K562 (cell line): ENCODE measurements around the gene CERS3. TPM values are rescaled to one million over a fixed set of nuclear protein-coding genes. Genes with fewer than 3 reads are reported as not detected.

Experiments
- ATAC-seq: fragments of 200-7000 bp; cut with Tn5 transposase; 3 replicates; pipeline ENCODE4 v1.9.1; 2020; ENCODE audit warnings: moderate library complexity
- BruUV-seq: library from RNA; stranded (reverse); fragments of 400-500 nt; replicated peaks from 2 replicates; lab custom pipeline; 2021; lab: Mats Ljungman, UMichigan
- CTCF ChIA-PET: fragments of 300-600 bp; formaldehyde crosslinking; extraction: SDS; loops from one replicate; lab custom pipeline; 2021; ENCODE audit warnings: low intra/inter-chr PET ratio; lab: Yijun Ruan, JAX
- POLR2A ChIA-PET: fragments of 300-600, 350-650 bp; sonication (Branson Sonifier 250); formaldehyde crosslinking; extraction: SDS; loops from one replicate; lab custom pipeline; 2021; ENCODE audit warnings: antibody characterized with exemption, inconsistent platforms; lab: Yijun Ruan, JAX
- DNase-seq, 4 experiments: peaks; one replicate each; pipeline versions ENCODE4 v3.0.0 to v3.0.0-alpha.2; 2011 to 2018; ENCODE audit warnings: low spot score in 3 of 4, mixed read lengths in 3 of 4; ENCODE audit errors: extremely low read depth in 1 of 4
- FAIRE-seq: peaks from 2 replicates; lab custom pipeline; 2011; peaks lifted over from hg19 to GRCh38; lab: Jason Lieb, UNC
- H2AFZ ChIP-seq: 2 replicates; pipeline ENCODE4 v1.6.0; 2011; ENCODE audit warnings: low read depth, low read length, control low read depth, inconsistent platforms
- H3K27ac ChIP-seq: fragments of 200-600 bp; 3 replicates; pipeline ENCODE4 v1.8.0; 2011; ENCODE audit warnings: low read depth, mild to moderate bottlenecking, control low read depth, inconsistent platforms, low read length, moderate library complexity, mixed read lengths; ENCODE audit errors: extremely low read depth
- H3K27me3 ChIP-seq, 2 experiments: fragments of 300-600 bp in 1 of 2; 2 replicates in 1 of 2; 3 replicates in 1 of 2; pipeline versions ENCODE4 v1.6.0 to v1.8.0; 2011; ENCODE audit warnings: inconsistent platforms in 2 of 2, low read length in 2 of 2, mild to moderate bottlenecking in 1 of 2, mixed read lengths in 1 of 2, moderate library complexity in 1 of 2; ENCODE audit not compliant: control insufficient read depth in 2 of 2, insufficient read depth in 2 of 2
- H3K36me3 ChIP-seq: fragments of 300-600 bp; 3 replicates; pipeline ENCODE4 v1.8.0; 2011; ENCODE audit warnings: mild to moderate bottlenecking, low read length, inconsistent platforms; ENCODE audit not compliant: control insufficient read depth, insufficient read depth
- H3K4me1 ChIP-seq, 2 experiments: fragments of 200-600 bp in 1 of 2; replicated peaks in 1 of 2; 2 replicates in 1 of 2; 3 replicates in 1 of 2; pipeline versions ENCODE4 v1.5.1 to v1.8.0; 2011; ENCODE audit warnings: inconsistent platforms in 2 of 2, low read length in 2 of 2, mild to moderate bottlenecking in 1 of 2, mixed read lengths in 1 of 2, moderate library complexity in 1 of 2; ENCODE audit not compliant: control insufficient read depth in 2 of 2, insufficient read depth in 2 of 2
- H3K4me2 ChIP-seq: 2 replicates; pipeline ENCODE4 v1.6.1; 2011; ENCODE audit warnings: low read length, control low read depth, inconsistent platforms, mixed read lengths; ENCODE audit not compliant: insufficient read depth
- H3K4me3 ChIP-seq: fragments of 200-600 bp; sonication (generic), shearing (Covaris generic); 2 replicates; pipeline ENCODE4 v1.5.1; 2016; ENCODE audit warnings: control low read depth, inconsistent platforms
- H3K79me2 ChIP-seq: fragments of 200-600 bp; 3 replicates; pipeline ENCODE4 v1.8.0; 2011; ENCODE audit warnings: low read length, inconsistent platforms; ENCODE audit not compliant: control insufficient read depth, insufficient read depth
- H3K9ac ChIP-seq, 2 experiments: 2 replicates each; pipeline versions ENCODE4 v1.6.0 to v1.6.1; 2011; ENCODE audit warnings: low read depth in 2 of 2, low read length in 2 of 2, control low read depth in 1 of 2, inconsistent platforms in 1 of 2, mild to moderate bottlenecking in 1 of 2, mixed read lengths in 1 of 2; ENCODE audit not compliant: insufficient read depth in 1 of 2
- H3K9me1 ChIP-seq: one replicate; pipeline ENCODE4 v1.6.0; 2011; ENCODE audit warnings: inconsistent platforms, mild to moderate bottlenecking, low read length, moderate library complexity; ENCODE audit not compliant: control insufficient read depth, insufficient read depth
- H3K9me3 ChIP-seq: replicated peaks from 2 replicates; pipeline ENCODE4 v1.5.1; 2011; ENCODE audit warnings: low read depth, low read length, inconsistent platforms; ENCODE audit not compliant: control insufficient read depth, insufficient read depth
- H4K20me1 ChIP-seq: replicated peaks from 2 replicates; pipeline ENCODE4 v1.6.1; 2011; ENCODE audit warnings: low read length, inconsistent platforms, mixed read lengths; ENCODE audit not compliant: control insufficient read depth, insufficient read depth
- EP300 ChIP-seq: IDR thresholded peaks from 2 replicates; pipeline ENCODE4 v1.6.1; 2012; ENCODE audit warnings: low read length, improper control_type of control experiment
- JUNB ChIP-seq: fragments of 450-650 bp; formaldehyde crosslinking; conservative IDR thresholded peaks from 2 replicates; pipeline ENCODE4 v1.4.0; 2020; ENCODE audit warnings: mild to moderate bottlenecking
- JUND ChIP-seq, 2 experiments: IDR thresholded peaks; 2 replicates in 1 of 2; 3 replicates in 1 of 2; pipeline ENCODE4 v1.6.1; 2011; ENCODE audit warnings: borderline replicate concordance in 2 of 2, low read depth in 2 of 2, low read length in 2 of 2, improper control_type of control experiment in 1 of 2, missing biosample characterization in 1 of 2, missing genetic modification characterization in 1 of 2, missing genetic modification reagents in 1 of 2
- LEF1 ChIP-seq: fragments of 450-650 bp; IDR thresholded peaks from 2 replicates; pipeline ENCODE4 v1.6.1; 2016; ENCODE audit warnings: mild to moderate bottlenecking
- MBD1 ChIP-seq: fragments of 250-450 bp; sonication (Bioruptor Pico); IDR thresholded peaks from 2 replicates; pipeline ENCODE4 v1.8.0; 2022; ENCODE audit warnings: inconsistent platforms
- STAT5B ChIP-seq: fragments of 250-450 bp; sonication (Bioruptor Pico); IDR thresholded peaks from 2 replicates; pipeline ENCODE4 v1.8.0; 2021; ENCODE audit warnings: mild to moderate bottlenecking, inconsistent platforms
- TBL1XR1 ChIP-seq, 2 experiments: IDR thresholded peaks; 2 replicates each; pipeline ENCODE4 v1.6.1; 2012; ENCODE audit warnings: improper control_type of control experiment in 2 of 2, low read length in 2 of 2, mild to moderate bottlenecking in 1 of 2
- TCF3 ChIP-seq: sonication (generic); formaldehyde crosslinking; IDR thresholded peaks from 2 replicates; pipeline ENCODE4 v1.4.0; 2020; ENCODE audit warnings: mild to moderate bottlenecking, missing genetic modification reagents
- ZBTB7A ChIP-seq: IDR thresholded peaks from 2 replicates; pipeline ENCODE4 v1.6.1; 2011; ENCODE audit warnings: low read depth, mild to moderate bottlenecking, low read length, moderate library complexity, borderline replicate concordance; ENCODE audit not compliant: control insufficient read depth
- ZNF444 ChIP-seq: fragments of 250-450 bp; sonication (Bioruptor Pico); IDR thresholded peaks from 2 replicates; pipeline ENCODE4 v1.4.0; 2020; ENCODE audit warnings: mild to moderate bottlenecking, moderate library complexity
- WGBS: fragments of 100-300 bp; shearing (Covaris generic); methylation state at CpG from one replicate; pipeline ENCODE4 v1.1.6; 2016; ENCODE audit warnings: low coverage, mixed read lengths; ENCODE audit not compliant: insufficient coverage; ENCODE audit errors: missing lambda C conversion rate; 5-methylcytosine and 5-hydroxymethylcytosine counted together
- in situ Hi-C: fragments of 300-500 bp; cut with MboI; formaldehyde crosslinking; loops from 4 replicates; pipeline ENCODE4 v1.15.0; 2018; ENCODE audit warnings: inconsistent platforms, mixed read lengths
- intact Hi-C: fragments of 100-400 bp; cut with micrococcal nuclease; formaldehyde crosslinking; loops from 2 replicates; pipeline ENCODE4 v1.14.2; 2022
- polyA plus RNA-seq, 8 experiments: library from polyadenylated mRNA; depleted of rRNA in 4 of 8; stranded (reverse) in 5 of 8; unstranded in 3 of 8; fragments of >200 nt; fragmentation: Nextera tagmentation in 2 of 8; fragmentation: Illumina TruSeq in 1 of 8; extraction: Ambion mirVana in 2 of 8; extraction: Trizol in 1 of 8; gene quantifications; 2 replicates each; pipeline versions ENCODE4 v1.2.1 to v1.2.3, GENCODE V29; 2011 to 2014; ENCODE audit warnings: inconsistent platforms in 1 of 8, missing spikeins in 1 of 8
- total RNA-seq, 7 experiments: library from RNA; depleted of rRNA in 6 of 7; stranded (reverse); fragments of >200 nt in 6 of 7; fragmentation: Illumina TruSeq in 2 of 7; extraction: Trizol in 2 of 7; gene quantifications; 2 replicates each; pipeline versions ENCODE4 v1.2.1 to v1.2.3, GENCODE V29; 2011 to 2021; ENCODE audit warnings: low replicate concordance in 1 of 7
- TF ChIP-seq, protein P1 (sequence below): fragments of 450-650 bp; IDR thresholded peaks from 2 replicates; pipeline ENCODE4 v1.6.1; 2016; ENCODE audit warnings: antibody characterized with exemption
- TF ChIP-seq, protein P2 (sequence below): fragments of 250-450 bp; sonication (Bioruptor Pico); IDR thresholded peaks from 2 replicates; pipeline ENCODE4 v1.5.0; 2022; ENCODE audit warnings: mild to moderate bottlenecking
- TF ChIP-seq, protein P3 (sequence below): fragments of 450-650 bp; IDR thresholded peaks from 2 replicates; pipeline ENCODE4 v1.7.0; 2016; ENCODE audit warnings: borderline replicate concordance

CERS3 gene
- total and polyA plus RNA-seq, 9 of the 15 experiments (the other 6 are each of a cell fraction or from before 2014, with no cell fraction given), result not detected

- intact Hi-C loops (no loop called here), in situ Hi-C loops (no loop called here)
- Histone ChIP-seq H3K27me3 (no peaks in the 10 kb centered on the region), H3K9me3 (no peaks in the 10 kb centered on the region), H3K4me2 (no peak overlapping the region), H3K79me2 (no peaks in the 10 kb centered on the region), H3K27ac (no peak overlapping the region), H3K4me1 (no peaks in the 10 kb centered on the region), H4K20me1 (no peaks in the 10 kb centered on the region), H2AFZ (no peak overlapping the region), H3K9ac (no peak overlapping the region), H3K36me3 (no peaks in the 10 kb centered on the region), H3K9me1 (no peaks in the 10 kb centered on the region), H3K4me3 (no peak overlapping the region)
- TF ChIP-seq ZNF444 (CRISPR knock-in tag) (no peak), JUNB (CRISPR knock-in tag) (no peak), STAT5B (no peak), MBD1 (CRISPR knock-in tag) (no peak), EP300 (no peak), TCF3 (CRISPR knock-in tag) (no peak), LEF1 (no peak), ZBTB7A (no peak), TBL1XR1 (IDR thresholded peaks at IDR 0.05; ENCODE audit: low read length in 2 of 2) (no peak), JUND (IDR thresholded peaks at IDR 0.05; ENCODE audit: borderline replicate concordance, low read depth, low read length) (no peak), JUND (tag; IDR thresholded peaks at IDR 0.05; ENCODE audit: borderline replicate concordance, low read depth, low read length) (no peak)
- TF ChIP-seq, protein P1, sequence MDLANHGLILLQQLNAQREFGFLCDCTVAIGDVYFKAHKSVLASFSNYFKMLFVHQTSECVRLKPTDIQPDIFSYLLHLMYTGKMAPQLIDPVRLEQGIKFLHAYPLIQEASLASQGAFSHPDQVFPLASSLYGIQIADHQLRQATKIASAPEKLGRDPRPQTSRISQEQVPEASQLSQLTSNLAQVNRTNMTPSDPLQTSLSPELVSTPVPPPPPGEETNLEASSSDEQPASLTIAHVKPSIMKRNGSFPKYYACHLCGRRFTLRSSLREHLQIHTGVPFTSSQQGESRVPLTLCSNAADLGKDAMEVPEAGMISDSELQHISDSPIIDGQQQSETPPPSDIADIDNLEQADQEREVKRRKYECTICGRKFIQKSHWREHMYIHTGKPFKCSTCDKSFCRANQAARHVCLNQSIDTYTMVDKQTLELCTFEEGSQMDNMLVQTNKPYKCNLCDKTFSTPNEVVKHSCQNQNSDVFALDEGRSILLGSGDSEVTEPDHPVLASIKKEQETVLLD, result no peak
- TF ChIP-seq, protein P2, sequence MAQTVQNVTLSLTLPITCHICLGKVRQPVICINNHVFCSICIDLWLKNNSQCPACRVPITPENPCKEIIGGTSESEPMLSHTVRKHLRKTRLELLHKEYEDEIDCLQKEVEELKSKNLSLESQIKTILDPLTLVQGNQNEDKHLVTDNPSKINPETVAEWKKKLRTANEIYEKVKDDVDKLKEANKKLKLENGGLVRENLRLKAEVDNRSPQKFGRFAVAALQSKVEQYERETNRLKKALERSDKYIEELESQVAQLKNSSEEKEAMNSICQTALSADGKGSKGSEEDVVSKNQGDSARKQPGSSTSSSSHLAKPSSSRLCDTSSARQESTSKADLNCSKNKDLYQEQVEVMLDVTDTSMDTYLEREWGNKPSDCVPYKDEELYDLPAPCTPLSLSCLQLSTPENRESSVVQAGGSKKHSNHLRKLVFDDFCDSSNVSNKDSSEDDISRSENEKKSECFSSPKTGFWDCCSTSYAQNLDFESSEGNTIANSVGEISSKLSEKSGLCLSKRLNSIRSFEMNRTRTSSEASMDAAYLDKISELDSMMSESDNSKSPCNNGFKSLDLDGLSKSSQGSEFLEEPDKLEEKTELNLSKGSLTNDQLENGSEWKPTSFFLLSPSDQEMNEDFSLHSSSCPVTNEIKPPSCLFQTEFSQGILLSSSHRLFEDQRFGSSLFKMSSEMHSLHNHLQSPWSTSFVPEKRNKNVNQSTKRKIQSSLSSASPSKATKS (CRISPR knock-in tag), result no peak
- TF ChIP-seq, protein P3, sequence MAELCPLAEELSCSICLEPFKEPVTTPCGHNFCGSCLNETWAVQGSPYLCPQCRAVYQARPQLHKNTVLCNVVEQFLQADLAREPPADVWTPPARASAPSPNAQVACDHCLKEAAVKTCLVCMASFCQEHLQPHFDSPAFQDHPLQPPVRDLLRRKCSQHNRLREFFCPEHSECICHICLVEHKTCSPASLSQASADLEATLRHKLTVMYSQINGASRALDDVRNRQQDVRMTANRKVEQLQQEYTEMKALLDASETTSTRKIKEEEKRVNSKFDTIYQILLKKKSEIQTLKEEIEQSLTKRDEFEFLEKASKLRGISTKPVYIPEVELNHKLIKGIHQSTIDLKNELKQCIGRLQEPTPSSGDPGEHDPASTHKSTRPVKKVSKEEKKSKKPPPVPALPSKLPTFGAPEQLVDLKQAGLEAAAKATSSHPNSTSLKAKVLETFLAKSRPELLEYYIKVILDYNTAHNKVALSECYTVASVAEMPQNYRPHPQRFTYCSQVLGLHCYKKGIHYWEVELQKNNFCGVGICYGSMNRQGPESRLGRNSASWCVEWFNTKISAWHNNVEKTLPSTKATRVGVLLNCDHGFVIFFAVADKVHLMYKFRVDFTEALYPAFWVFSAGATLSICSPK, result no peak
- no peak for ATAC-seq
- no TSS peak for BruUV-seq
- 7% methylated on average over 1 of the region's 1 CpG for WGBS
- CTCF ChIA-PET, result no interaction called here
- no peak for DNase-seq
- POLR2A ChIA-PET, result no interaction called here
- FAIRE-seq, result no peak
Observed at GRCh38 chr15:100457201-100457600, 71.5 kb downstream of the CERS3 start.
